Uterus (tissue), 4 donors: Measurements from ENCODE around the gene RASSF8. TPM values are rescaled to one million over a fixed set of nuclear protein-coding genes. Genes with fewer than 3 reads are reported as not detected.

Source experiments
- DNase-seq, 2 donors: peaks; one replicate each; pipeline ENCODE4 v3.0.0-alpha.2; 2019 to 2020
- H3K27ac ChIP-seq, 2 donors: fragments of 200-600 bp; sonication (generic); 1 replicate in 1 of 2; 2 replicates in 1 of 2; pipeline ENCODE4 v1.5.1; 2016 to 2018
- H3K27me3 ChIP-seq, 2 donors: fragments of 200-600 bp; sonication (generic); one replicate each; pipeline ENCODE4 v1.5.1; 2018 to 2019; ENCODE audit warnings: control low read depth in 1 of 2
- H3K36me3 ChIP-seq, 2 donors: fragments of 200-600 bp; sonication (generic); one replicate each; pipeline ENCODE4 v1.5.1; 2019; ENCODE audit warnings: control low read depth in 1 of 2
- H3K4me1 ChIP-seq, 2 donors: fragments of 200-600 bp; sonication (generic); one replicate each; pipeline ENCODE4 v1.5.1; 2018 to 2019; ENCODE audit warnings: control low read depth in 1 of 2
- H3K4me3 ChIP-seq, 2 donors: fragments of 200-600 bp; sonication (generic); 1 replicate in 1 of 2; 2 replicates in 1 of 2; pipeline ENCODE4 v1.5.1; 2018 to 2019; ENCODE audit warnings: mild to moderate bottlenecking in 1 of 2
- H3K9me3 ChIP-seq, 2 donors: fragments of 200-600 bp; sonication (generic); one replicate each; pipeline ENCODE4 v1.5.1; 2019; ENCODE audit warnings: control low read depth in 1 of 2
- CTCF ChIP-seq, 4 experiments: fragments of 200-600 bp in 2 of 4; fragments of 450-650 bp in 2 of 4; sonication (generic) in 2 of 4; IDR thresholded peaks; one replicate each; pipeline ENCODE4 v1.5.1; 2016 to 2019; ENCODE audit warnings: antibody characterized with exemption in 4 of 4, mild to moderate bottlenecking in 2 of 4, moderate library complexity in 1 of 4
- POLR2A ChIP-seq, 2 donors: fragments of 450-650 bp; IDR thresholded peaks; one replicate each; pipeline ENCODE4 v1.6.1; 2016; ENCODE audit warnings: antibody characterized with exemption in 2 of 2, mild to moderate bottlenecking in 1 of 2, moderate library complexity in 1 of 2
- intact Hi-C: fragments of 100-400 bp; cut with DNase I; formaldehyde crosslinking; loops from one replicate; pipeline ENCODE4 v1.15.1; 2023; ENCODE audit warnings: low total_unique reads
- total RNA-seq, 4 donors: library from RNA; depleted of rRNA in 3 of 4; stranded (reverse); fragments of >200 nt in 3 of 4; gene quantifications; one replicate each; pipeline versions ENCODE4 v1.1.0 to v1.2.4, GENCODE V29; 2014 to 2023
- donor health status: DM: yes; HTN: yes; CAD: no.

Gene RASSF8
- total RNA-seq, 4 donors from 2014 or later = 54.1 to 174 (median 119) TPM

- Histone ChIP-seq H3K4me1 (peaks cover 0 to 11% of the 10 kb centered on the region in 2 donors), H3K27me3 (no peaks in the 10 kb centered on the region), H3K9me3 (no peaks in the 10 kb centered on the region), H3K36me3 (no peaks in the 10 kb centered on the region), H3K27ac (peak overlapping the region; percentile 96 to 98), H3K4me3 (no peak overlapping the region)
- TF ChIP-seq POLR2A (IDR thresholded peaks at IDR 0.05) = no peak
- TF ChIP-seq CTCF (IDR thresholded peaks at IDR 0.05) = no peak
- DNase-seq = no peak
- intact Hi-C loops = no loop called here
Observed at GRCh38 chr12:26112232-26112631, 153.8 kb downstream of the RASSF8 start.

GRCh38 chr12:26112703-26113147 lies 154.2 kb downstream of the RASSF8 start:
- DNase-seq = no peak
- intact Hi-C loops = no loop called here
- TF ChIP-seq CTCF (IDR thresholded peaks at IDR 0.05) = no peak
- no peak for TF ChIP-seq POLR2A (IDR thresholded peaks at IDR 0.05)
- Histone ChIP-seq H3K27me3 (no peaks in the 10 kb centered on the region), H3K4me3 (no peak overlapping the region), H3K9me3 (no peaks in the 10 kb centered on the region), H3K27ac (peak overlapping the region; percentile 96 to 98), H3K4me1 (peaks cover 0 to 8% of the 10 kb centered on the region in 2 donors), H3K36me3 (no peaks in the 10 kb centered on the region)

GRCh38 chr12:26113181-26113654 lies 154.7 kb downstream of the RASSF8 start:
- no peak overlapping the region for H3K4me3 ChIP-seq
- no peaks in the 10 kb centered on the region for H3K27me3 ChIP-seq
- TF ChIP-seq POLR2A (IDR thresholded peaks at IDR 0.05) = no peak
- no peaks in the 10 kb centered on the region for H3K36me3 ChIP-seq
- H3K27ac ChIP-seq = peak overlapping the region; percentile 96 to 98
- peaks cover 0 to 3% of the 10 kb centered on the region in 2 donors for H3K4me1 ChIP-seq
- no peaks in the 10 kb centered on the region for H3K9me3 ChIP-seq
- no peak for DNase-seq
- intact Hi-C loops = no loop called here

- Histone ChIP-seq H3K9me3 (no peaks in the 10 kb centered on the region), H3K4me1 (no peaks in the 10 kb centered on the region), H3K27me3 (no peaks in the 10 kb centered on the region), H3K4me3 (peak overlapping the region; percentile 48 to 53), H3K27ac (peak overlapping the region; percentile 96 to 98), H3K36me3 (no peaks in the 10 kb centered on the region)
- intact Hi-C loops = no loop called here
- TF ChIP-seq CTCF (IDR thresholded peaks at IDR 0.05) = peak in 3 of 4 experiments; percentile 14 to 34 (median 22)
- peak; percentile 78 to 96 for TF ChIP-seq POLR2A (IDR thresholded peaks at IDR 0.05)
- peak; percentile 96 to 98 for DNase-seq
Observed at GRCh38 chr12:26113853-26114719, 155.6 kb downstream of the RASSF8 start.

- H3K9me3 ChIP-seq = no peaks in the 10 kb centered on the region
- no peak for DNase-seq
- peak overlapping the region; percentile 48 to 53 for H3K4me3 ChIP-seq
Observed at GRCh38 chr12:26114720-26115401, 156.4 kb downstream of the RASSF8 start.

More at GRCh38 chr12:26114720-26115401, 156.4 kb downstream of the RASSF8 start:
- H3K4me1 ChIP-seq = no peaks in the 10 kb centered on the region
- no peaks in the 10 kb centered on the region for H3K36me3 ChIP-seq
- no peak for TF ChIP-seq CTCF (IDR thresholded peaks at IDR 0.05)
- no peak for TF ChIP-seq POLR2A (IDR thresholded peaks at IDR 0.05)
- H3K27me3 ChIP-seq = no peaks in the 10 kb centered on the region
- peak overlapping the region; percentile 96 to 98 for H3K27ac ChIP-seq
- intact Hi-C loops = no loop called here
